HEK293 (cell line): Measurements from ENCODE around the gene MTA1.

Source experiments
- TF ChIP-seq, protein P1 (sequence below): fragments of 450-650 bp; formaldehyde crosslinking; IDR thresholded peaks from 2 replicates; pipeline ENCODE4 v1.5.1; 2016; ENCODE audit warnings: missing biosample characterization, missing genetic modification characterization
- TF ChIP-seq, protein P2 (sequence below): fragments of 450-650 bp; formaldehyde crosslinking; IDR thresholded peaks from 2 replicates; pipeline ENCODE4 v1.5.1; 2016; ENCODE audit warnings: missing biosample characterization, missing genetic modification characterization

DNA sequence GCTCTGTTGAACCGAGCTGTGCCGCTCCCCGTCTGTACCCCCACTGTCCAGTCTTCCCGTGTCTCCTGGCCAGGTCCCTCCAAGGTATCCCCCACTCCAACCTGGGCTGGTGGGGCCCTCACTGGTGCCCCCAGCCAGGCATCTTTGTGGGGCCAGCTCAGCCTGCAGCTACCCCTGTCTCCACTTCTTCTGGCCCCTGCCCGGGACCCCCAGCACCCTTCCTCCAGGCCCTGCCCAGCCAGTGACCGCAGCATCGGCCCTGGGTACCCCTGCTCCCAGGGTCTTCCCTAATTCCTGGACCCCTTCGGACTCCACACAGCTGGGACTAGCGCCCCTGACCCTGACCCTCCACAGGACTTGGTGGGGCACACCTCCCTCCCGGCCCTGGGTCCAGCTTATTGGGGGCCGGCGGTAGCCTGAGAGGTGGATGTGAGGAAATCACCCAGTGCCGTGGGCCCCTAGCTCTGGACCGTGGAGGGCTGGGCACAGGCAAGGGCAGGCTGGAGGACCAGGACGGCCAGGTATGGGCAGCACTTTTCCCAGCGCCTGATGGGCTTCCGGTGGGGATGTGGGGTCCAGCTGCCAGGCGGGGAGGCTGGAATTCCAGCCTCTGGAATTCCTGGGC, 63.0 kb downstream of the MTA1 start:
- TF ChIP-seq, protein P1, sequence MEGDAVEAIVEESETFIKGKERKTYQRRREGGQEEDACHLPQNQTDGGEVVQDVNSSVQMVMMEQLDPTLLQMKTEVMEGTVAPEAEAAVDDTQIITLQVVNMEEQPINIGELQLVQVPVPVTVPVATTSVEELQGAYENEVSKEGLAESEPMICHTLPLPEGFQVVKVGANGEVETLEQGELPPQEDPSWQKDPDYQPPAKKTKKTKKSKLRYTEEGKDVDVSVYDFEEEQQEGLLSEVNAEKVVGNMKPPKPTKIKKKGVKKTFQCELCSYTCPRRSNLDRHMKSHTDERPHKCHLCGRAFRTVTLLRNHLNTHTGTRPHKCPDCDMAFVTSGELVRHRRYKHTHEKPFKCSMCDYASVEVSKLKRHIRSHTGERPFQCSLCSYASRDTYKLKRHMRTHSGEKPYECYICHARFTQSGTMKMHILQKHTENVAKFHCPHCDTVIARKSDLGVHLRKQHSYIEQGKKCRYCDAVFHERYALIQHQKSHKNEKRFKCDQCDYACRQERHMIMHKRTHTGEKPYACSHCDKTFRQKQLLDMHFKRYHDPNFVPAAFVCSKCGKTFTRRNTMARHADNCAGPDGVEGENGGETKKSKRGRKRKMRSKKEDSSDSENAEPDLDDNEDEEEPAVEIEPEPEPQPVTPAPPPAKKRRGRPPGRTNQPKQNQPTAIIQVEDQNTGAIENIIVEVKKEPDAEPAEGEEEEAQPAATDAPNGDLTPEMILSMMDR (tag by site-specific recombination) = no peak
- TF ChIP-seq, protein P2, sequence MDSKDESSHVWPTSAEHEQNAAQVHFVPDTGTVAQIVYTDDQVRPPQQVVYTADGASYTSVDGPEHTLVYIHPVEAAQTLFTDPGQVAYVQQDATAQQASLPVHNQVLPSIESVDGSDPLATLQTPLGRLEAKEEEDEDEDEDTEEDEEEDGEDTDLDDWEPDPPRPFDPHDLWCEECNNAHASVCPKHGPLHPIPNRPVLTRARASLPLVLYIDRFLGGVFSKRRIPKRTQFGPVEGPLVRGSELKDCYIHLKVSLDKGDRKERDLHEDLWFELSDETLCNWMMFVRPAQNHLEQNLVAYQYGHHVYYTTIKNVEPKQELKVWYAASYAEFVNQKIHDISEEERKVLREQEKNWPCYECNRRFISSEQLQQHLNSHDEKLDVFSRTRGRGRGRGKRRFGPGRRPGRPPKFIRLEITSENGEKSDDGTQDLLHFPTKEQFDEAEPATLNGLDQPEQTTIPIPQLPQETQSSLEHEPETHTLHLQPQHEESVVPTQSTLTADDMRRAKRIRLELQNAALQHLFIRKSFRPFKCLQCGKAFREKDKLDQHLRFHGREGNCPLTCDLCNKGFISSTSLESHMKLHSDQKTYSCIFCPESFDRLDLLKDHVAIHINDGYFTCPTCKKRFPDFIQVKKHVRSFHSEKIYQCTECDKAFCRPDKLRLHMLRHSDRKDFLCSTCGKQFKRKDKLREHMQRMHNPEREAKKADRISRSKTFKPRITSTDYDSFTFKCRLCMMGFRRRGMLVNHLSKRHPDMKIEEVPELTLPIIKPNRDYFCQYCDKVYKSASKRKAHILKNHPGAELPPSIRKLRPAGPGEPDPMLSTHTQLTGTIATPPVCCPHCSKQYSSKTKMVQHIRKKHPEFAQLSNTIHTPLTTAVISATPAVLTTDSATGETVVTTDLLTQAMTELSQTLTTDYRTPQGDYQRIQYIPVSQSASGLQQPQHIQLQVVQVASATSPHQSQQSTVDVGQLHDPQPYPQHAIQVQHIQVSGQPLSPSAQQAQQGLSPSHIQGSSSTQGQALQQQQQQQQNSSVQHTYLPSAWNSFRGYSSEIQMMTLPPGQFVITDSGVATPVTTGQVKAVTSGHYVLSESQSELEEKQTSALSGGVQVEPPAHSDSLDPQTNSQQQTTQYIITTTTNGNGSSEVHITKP (tag by site-specific recombination) = no peak
